ENCODE measurements around the gene CAPRIN2.

CAPRIN2 gene

GRCh38 chr12:30782316-30783173 lies 27.8 kb upstream of the CAPRIN2 start:
- TF ChIP-seq, protein P1, sequence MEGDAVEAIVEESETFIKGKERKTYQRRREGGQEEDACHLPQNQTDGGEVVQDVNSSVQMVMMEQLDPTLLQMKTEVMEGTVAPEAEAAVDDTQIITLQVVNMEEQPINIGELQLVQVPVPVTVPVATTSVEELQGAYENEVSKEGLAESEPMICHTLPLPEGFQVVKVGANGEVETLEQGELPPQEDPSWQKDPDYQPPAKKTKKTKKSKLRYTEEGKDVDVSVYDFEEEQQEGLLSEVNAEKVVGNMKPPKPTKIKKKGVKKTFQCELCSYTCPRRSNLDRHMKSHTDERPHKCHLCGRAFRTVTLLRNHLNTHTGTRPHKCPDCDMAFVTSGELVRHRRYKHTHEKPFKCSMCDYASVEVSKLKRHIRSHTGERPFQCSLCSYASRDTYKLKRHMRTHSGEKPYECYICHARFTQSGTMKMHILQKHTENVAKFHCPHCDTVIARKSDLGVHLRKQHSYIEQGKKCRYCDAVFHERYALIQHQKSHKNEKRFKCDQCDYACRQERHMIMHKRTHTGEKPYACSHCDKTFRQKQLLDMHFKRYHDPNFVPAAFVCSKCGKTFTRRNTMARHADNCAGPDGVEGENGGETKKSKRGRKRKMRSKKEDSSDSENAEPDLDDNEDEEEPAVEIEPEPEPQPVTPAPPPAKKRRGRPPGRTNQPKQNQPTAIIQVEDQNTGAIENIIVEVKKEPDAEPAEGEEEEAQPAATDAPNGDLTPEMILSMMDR (conservative IDR thresholded peaks at IDR 0.05; ENCODE audit: low read depth, low read length), result no peak
- DNase-seq (ENCODE audit: low read depth), result no peak

DNA sequence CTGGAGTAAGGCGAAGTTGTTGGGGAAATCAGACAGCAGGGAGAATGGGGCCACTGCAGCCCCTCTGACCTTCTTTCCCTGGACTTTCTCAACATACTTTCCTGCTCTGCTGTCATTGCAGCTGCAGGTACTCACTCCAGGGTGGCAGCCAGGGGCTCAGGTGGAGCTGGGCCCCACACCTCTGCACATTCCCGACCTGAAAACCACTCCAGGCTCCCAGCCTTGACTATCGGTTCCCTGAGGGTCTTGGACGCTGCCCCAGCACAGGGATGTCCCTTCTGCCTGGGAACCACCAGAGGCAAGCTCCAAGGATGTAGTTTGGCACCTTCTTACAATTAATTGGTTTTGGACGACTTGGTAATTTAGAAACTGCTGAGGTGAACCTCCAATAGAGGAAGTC lies 24.8 kb upstream of the CAPRIN2 start:
- TF ChIP-seq, protein P1 (conservative IDR thresholded peaks at IDR 0.05; ENCODE audit: low read depth, low read length), result no peak
- DNase-seq (ENCODE audit: low read depth), result no peak
- no peak overlapping the region for H3K4me3 ChIP-seq (ENCODE audit: low read length)

More at GRCh38 chr12:30782316-30783173, 27.8 kb upstream of the CAPRIN2 start:
- no peak overlapping the region for H3K4me3 ChIP-seq (ENCODE audit: low read length)

- TF ChIP-seq, protein P1 (conservative IDR thresholded peaks at IDR 0.05; ENCODE audit: low read depth, low read length), result no peak
- no peak for DNase-seq (ENCODE audit: low read depth)
- H3K4me3 ChIP-seq (ENCODE audit: low read length), result no peak overlapping the region
Measured at GRCh38 chr12:30779178-30779577, 24.4 kb upstream of the CAPRIN2 start.

- TF ChIP-seq, protein P1 (conservative IDR thresholded peaks at IDR 0.05; ENCODE audit: low read depth, low read length), result no peak
- no peak overlapping the region for H3K4me3 ChIP-seq (ENCODE audit: low read length)
- DNase-seq (ENCODE audit: low read depth), result no peak
Measured at GRCh38 chr12:30774599-30774998, 19.8 kb upstream of the CAPRIN2 start.

- H3K4me3 ChIP-seq (ENCODE audit: low read length), result no peak overlapping the region
- no peak for DNase-seq (ENCODE audit: low read depth)
- TF ChIP-seq, protein P1 (conservative IDR thresholded peaks at IDR 0.05; ENCODE audit: low read depth, low read length), result no peak
Measured at GRCh38 chr12:30769802-30770201, 15.1 kb upstream of the CAPRIN2 start.

DNA sequence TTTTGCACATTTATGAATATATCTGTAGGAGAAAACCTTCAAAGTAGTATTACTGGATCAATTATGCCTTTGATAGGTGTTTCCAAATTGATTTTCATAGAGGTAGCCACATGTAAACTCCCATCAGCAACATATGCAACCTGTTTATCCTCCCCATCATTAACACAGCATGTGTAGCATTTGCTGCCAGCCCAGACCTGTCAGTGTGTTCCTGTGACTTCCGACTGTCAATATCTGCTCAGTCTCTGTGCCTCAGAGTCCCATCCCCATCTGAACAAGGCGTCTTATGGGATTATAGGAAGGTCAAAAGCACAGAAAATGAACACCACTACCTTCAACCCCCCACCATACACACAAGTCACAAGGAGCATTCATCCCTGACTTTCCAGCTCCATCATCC lies 9.5 kb upstream of the CAPRIN2 start:
- TF ChIP-seq, protein P1 (conservative IDR thresholded peaks at IDR 0.05; ENCODE audit: low read depth, low read length), result no peak
- no peak overlapping the region for H3K4me3 ChIP-seq (ENCODE audit: low read length)
- no peak for DNase-seq (ENCODE audit: low read depth)

DNA sequence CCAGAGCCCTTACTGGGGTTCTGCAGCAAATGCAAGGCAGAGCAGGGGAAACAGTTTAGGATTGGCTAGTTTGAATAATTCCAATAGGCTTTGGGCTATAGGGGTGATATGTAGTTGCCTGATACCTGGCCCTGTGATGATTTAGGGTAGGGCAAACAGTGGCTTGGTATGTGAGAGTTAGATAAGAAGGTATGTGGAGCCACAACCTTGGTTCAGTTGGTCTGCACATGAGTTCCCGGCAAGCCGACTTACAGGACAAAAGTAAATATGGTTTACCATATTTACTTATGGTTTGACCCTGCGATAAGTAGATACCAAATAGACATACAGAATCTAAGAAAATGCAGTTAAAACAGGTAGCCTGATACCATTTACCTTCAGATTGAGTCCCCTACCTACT lies 8.3 kb upstream of the CAPRIN2 start:
- TF ChIP-seq, protein P1 (conservative IDR thresholded peaks at IDR 0.05; ENCODE audit: low read depth, low read length), result no peak

More for the DNA sequence above, 8.3 kb upstream of the CAPRIN2 start:
- no peak overlapping the region for H3K4me3 ChIP-seq (ENCODE audit: low read length)
- no peak for DNase-seq (ENCODE audit: low read depth)
